OCI-LY7 (cell line): ENCODE results near the gene HSD17B13.

Source experiments
- CTCF ChIP-seq: fragments of 200-600 bp; sonication (generic); conservative IDR thresholded peaks from 2 replicates; pipeline ENCODE4 v1.5.1; 2014; ENCODE audit warnings: mild to moderate bottlenecking, antibody characterized with exemption, low read length, moderate library complexity, mixed read lengths
- EZH2phosphoT487 ChIP-seq: fragments of 200-600 bp; sonication (generic); IDR thresholded peaks from 2 replicates; pipeline ENCODE4 v1.6.1; 2018; ENCODE audit warnings: low read depth, borderline replicate concordance, mild to moderate bottlenecking, mixed run types, antibody characterized with exemption, low read length, moderate library complexity, mixed read lengths

- no peak for TF ChIP-seq CTCF
- no peak for TF ChIP-seq EZH2phosphoT487
Observed at GRCh38 chr4:87365348-87365747, 42.7 kb upstream of the HSD17B13 start.
